Transverse colon (tissue), 4 donors: ENCODE data around the gene SMG6. TPM values are rescaled to one million over a fixed set of nuclear protein-coding genes. Genes with fewer than 3 reads are reported as not detected.
"Not testable (repeated sequence)": the region's sequence is repeated elsewhere in the genome, so short reads cannot be mapped to it uniquely, and the experiment has no call there.

Experiments used
- DNase-seq: peaks from one replicate; pipeline ENCODE4 v3.0.0-alpha.2; 2019
- H3K27ac ChIP-seq, 4 donors: fragments of 200-600 bp; sonication (generic); 2 replicates each; pipeline ENCODE4 v1.5.1; 2016 to 2018; ENCODE audit warnings: inconsistent platforms in 4 of 4
- H3K27me3 ChIP-seq: fragments of 200-600 bp; sonication (generic); 2 replicates; pipeline ENCODE4 v1.5.1; 2017; ENCODE audit warnings: inconsistent platforms
- H3K36me3 ChIP-seq, 4 donors: fragments of 200-600 bp; sonication (generic); 2 replicates each; pipeline ENCODE4 v1.5.1; 2017 to 2019; ENCODE audit warnings: inconsistent platforms in 4 of 4
- H3K4me1 ChIP-seq, 4 donors: fragments of 200-600 bp; sonication (generic); 2 replicates each; pipeline ENCODE4 v1.5.1; 2017 to 2020; ENCODE audit warnings: inconsistent platforms in 4 of 4
- H3K4me3 ChIP-seq, 4 donors: fragments of 200-600 bp; sonication (generic); 1 replicate in 1 of 4; 2 replicates in 3 of 4; pipeline versions ENCODE4 v1.5.1 to v1.6.1; 2017 to 2019; ENCODE audit warnings: inconsistent platforms in 4 of 4
- H3K9me3 ChIP-seq, 2 donors: fragments of 200-600 bp; sonication (generic); 2 replicates each; pipeline ENCODE4 v1.5.1; 2017 to 2019; ENCODE audit warnings: inconsistent platforms in 2 of 2
- EP300 ChIP-seq: sonication (generic); formaldehyde crosslinking; IDR thresholded peaks from one replicate; pipeline ENCODE4 v1.6.1; 2017; ENCODE audit warnings: antibody characterized with exemption, low read depth
- POLR2A ChIP-seq: fragments of 450-650 bp; IDR thresholded peaks from one replicate; pipeline ENCODE4 v1.6.1; 2016; ENCODE audit warnings: antibody characterized with exemption, mild to moderate bottlenecking, moderate library complexity
- POLR2AphosphoS5 ChIP-seq, 3 donors: sonication (generic); formaldehyde crosslinking; IDR thresholded peaks; one replicate each; pipeline ENCODE4 v1.6.1; 2016; ENCODE audit warnings: antibody characterized with exemption in 3 of 3
- WGBS, 2 donors: methylation state at CpG; one replicate each; pipeline ENCODE4 v1.1.5; 2018; ENCODE audit warnings: low coverage in 1 of 2; 5-methylcytosine and 5-hydroxymethylcytosine counted together
- in situ Hi-C, 4 donors: fragments of 200-750 bp; cut with MboI; loops; one replicate each; pipeline versions ENCODE4 v1.15.0 to v1.15.1; 2017; ENCODE audit warnings: low sequenced_read_pairs in 3 of 4, low pct_ligation_motif_present in 1 of 4, low pct_unique_long_range_greater_than_20kb in 1 of 4
- intact Hi-C: fragments of 100-400 bp; cut with DNase I; formaldehyde crosslinking; loops from one replicate; pipeline ENCODE4 v1.15.1; 2023; ENCODE audit warnings: low total_unique reads
- total RNA-seq, 4 donors: library from RNA; depleted of rRNA; stranded (reverse); fragments of >200 nt; gene quantifications; one replicate each; pipeline ENCODE4 v1.1.0, GENCODE V29; 2016
- TF ChIP-seq, protein P1 (sequence below), 5 experiments: fragments of 200-600 bp in 3 of 5; fragments of 450-650 bp in 2 of 5; sonication (generic) in 3 of 5; IDR thresholded peaks; 1 replicate in 2 of 5; 2 replicates in 3 of 5; pipeline ENCODE4 v1.5.1; 2016 to 2017; ENCODE audit warnings: antibody characterized with exemption in 5 of 5, inconsistent platforms in 3 of 5, mild to moderate bottlenecking in 2 of 5, moderate library complexity in 1 of 5

SMG6 gene
- total RNA-seq, 4 donors from 2014 or later: 28.6 to 112 (median 39.1) TPM

DNA sequence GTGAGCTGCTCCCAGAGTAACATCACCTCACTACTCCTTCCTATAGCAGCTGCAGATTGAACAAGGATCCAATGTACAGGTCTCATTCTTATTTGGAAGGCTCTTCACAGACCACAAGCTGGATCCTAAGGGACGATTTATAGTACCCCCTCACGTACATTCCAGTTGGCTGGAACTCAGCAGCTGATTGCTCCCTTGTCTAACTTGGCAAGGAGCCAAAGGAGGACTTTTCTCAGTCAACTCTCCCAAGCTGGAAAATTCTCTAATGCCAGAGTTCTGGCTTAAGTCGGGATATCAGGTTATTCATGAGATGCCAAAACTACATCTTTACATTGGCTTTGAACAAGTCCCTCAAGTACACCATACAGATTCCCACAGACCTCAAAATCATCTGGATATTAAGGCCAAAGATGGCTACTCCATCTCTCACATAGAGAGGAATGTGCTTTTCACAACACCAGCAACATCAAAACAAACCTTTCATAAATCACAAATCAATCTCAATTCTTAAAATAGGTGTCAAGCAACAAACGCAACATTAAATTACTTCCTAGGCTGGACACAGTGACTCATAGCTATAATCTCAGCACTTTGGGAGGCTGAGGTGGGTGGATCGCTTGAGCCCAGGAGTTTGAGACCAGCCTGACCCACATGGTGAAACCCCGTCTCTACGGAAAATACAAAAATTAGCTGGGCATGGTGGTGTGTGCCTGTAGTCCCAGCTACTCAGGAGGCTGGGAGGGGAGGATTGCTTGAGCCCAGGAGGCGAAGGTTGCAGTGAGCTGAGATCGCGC is 39.3 kb downstream of the SMG6 start:
- intact Hi-C loops (no loop called here), in situ Hi-C loops (no loop called here)
- H3K4me3 ChIP-seq: no peak overlapping the region
- WGBS, 2 donors: 44 to 76% methylated on average over 1 to 10 of the region's 10 CpGs
- no peaks in the 10 kb centered on the region for H3K9me3 ChIP-seq
- TF ChIP-seq POLR2AphosphoS5 (IDR thresholded peaks at IDR 0.05): no peak
- no peak for TF ChIP-seq POLR2A
- TF ChIP-seq EP300: no peak
- no peaks in the 10 kb centered on the region for H3K36me3 ChIP-seq
- DNase-seq: no peak
- peaks cover 4 to 37% (median 22%) of the 10 kb centered on the region in 4 donors for H3K4me1 ChIP-seq
- H3K27ac ChIP-seq: peak overlapping the region; percentile 68 to 82 (median 76)
- no peaks in the 10 kb centered on the region for H3K27me3 ChIP-seq

DNA sequence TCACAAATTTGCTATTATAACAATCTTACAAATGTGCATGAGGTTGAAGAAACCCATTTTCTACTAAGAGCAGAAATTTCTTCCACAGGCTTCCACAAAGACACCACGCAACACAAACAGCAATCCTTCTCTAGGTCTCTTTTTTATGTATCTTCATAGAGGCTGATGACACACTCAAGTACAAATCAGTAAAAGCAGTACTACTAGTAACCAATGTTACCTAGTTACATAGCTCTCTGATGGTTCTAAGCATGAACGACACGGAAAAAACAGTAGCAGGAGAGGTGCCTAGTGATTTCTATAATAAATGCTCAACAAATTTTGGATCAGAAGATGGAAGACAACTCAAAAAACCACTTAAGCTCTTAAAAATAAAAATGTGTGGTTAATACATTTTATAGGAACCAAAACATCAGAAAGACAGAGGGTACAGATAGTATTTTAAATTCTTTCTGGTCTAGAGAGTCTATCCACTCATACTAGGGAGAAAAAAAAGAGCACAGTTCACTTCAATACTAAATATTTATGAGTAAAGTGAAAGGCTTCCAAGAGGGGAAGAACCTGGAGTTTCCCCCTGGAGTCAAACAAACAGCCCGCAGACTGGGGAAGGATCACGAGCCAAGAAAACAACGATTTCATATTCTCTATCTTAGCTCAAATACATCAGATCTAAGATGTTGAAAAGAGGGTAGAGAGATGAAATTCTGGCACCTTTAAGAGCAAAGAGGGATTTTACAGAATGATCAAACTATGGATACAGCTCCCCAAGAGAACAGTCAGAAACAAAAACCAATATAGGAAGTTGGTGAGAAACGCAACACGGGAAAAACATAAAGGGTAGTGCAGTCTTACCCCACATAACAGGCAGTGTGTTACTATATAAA is 40.2 kb downstream of the SMG6 start:
- no peak overlapping the region for H3K4me3 ChIP-seq
- no peaks in the 10 kb centered on the region for H3K9me3 ChIP-seq
- H3K27ac ChIP-seq: peak overlapping the region; percentile 68 to 82 (median 76)
- H3K27me3 ChIP-seq: no peaks in the 10 kb centered on the region
- no peaks in the 10 kb centered on the region for H3K36me3 ChIP-seq
- TF ChIP-seq POLR2AphosphoS5 (IDR thresholded peaks at IDR 0.05): no peak
- TF ChIP-seq POLR2A: no peak
- TF ChIP-seq, protein P1, sequence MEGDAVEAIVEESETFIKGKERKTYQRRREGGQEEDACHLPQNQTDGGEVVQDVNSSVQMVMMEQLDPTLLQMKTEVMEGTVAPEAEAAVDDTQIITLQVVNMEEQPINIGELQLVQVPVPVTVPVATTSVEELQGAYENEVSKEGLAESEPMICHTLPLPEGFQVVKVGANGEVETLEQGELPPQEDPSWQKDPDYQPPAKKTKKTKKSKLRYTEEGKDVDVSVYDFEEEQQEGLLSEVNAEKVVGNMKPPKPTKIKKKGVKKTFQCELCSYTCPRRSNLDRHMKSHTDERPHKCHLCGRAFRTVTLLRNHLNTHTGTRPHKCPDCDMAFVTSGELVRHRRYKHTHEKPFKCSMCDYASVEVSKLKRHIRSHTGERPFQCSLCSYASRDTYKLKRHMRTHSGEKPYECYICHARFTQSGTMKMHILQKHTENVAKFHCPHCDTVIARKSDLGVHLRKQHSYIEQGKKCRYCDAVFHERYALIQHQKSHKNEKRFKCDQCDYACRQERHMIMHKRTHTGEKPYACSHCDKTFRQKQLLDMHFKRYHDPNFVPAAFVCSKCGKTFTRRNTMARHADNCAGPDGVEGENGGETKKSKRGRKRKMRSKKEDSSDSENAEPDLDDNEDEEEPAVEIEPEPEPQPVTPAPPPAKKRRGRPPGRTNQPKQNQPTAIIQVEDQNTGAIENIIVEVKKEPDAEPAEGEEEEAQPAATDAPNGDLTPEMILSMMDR (IDR thresholded peaks at IDR 0.05): no peak
- no peak for TF ChIP-seq EP300
- intact Hi-C loops: no loop called here
- peaks cover 4 to 40% (median 22%) of the 10 kb centered on the region in 4 donors for H3K4me1 ChIP-seq
- WGBS, 2 donors: 63 to 66% methylated on average over 6 to 8 of the region's 8 CpGs
- no peak for DNase-seq
- in situ Hi-C loops: no loop called here

DNA sequence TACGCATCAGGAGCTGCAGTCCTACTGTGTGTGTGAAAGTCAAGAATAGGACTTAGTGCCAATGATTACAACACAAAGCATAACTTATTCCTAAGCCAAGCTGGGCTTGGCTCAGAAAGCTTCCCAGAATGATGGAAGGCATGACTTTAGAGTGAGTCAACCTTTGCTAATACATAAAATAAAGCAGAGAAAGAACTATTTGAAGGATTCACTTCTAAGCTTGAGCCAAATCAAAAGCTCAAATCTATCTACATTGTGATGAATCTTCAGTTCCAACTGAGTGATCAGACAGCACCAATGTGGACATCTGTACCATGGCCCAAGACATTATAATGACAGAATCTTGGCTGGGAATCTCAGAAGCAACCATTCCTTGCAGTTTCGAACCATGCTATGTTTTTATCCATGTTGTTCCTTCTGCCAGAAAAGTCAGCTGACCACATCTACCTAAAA is 41.4 kb downstream of the SMG6 start:
- DNase-seq: no peak
- intact Hi-C loops: no loop called here
- Histone ChIP-seq H3K27ac (peak overlapping the region; percentile 68 to 82 (median 76)), H3K36me3 (no peaks in the 10 kb centered on the region), H3K4me3 (no peak overlapping the region), H3K27me3 (no peaks in the 10 kb centered on the region), H3K9me3 (no peaks in the 10 kb centered on the region), H3K4me1 (peaks cover 4 to 40% (median 22%) of the 10 kb centered on the region in 4 donors)
- no peak for TF ChIP-seq POLR2A
- TF ChIP-seq POLR2AphosphoS5 (IDR thresholded peaks at IDR 0.05): peak in 2 of 3 donors; percentile 30 to 71
- in situ Hi-C loops: no loop called here
- 70 to 79% methylated on average over 2 of the region's 2 CpGs for WGBS, 2 donors

DNA sequence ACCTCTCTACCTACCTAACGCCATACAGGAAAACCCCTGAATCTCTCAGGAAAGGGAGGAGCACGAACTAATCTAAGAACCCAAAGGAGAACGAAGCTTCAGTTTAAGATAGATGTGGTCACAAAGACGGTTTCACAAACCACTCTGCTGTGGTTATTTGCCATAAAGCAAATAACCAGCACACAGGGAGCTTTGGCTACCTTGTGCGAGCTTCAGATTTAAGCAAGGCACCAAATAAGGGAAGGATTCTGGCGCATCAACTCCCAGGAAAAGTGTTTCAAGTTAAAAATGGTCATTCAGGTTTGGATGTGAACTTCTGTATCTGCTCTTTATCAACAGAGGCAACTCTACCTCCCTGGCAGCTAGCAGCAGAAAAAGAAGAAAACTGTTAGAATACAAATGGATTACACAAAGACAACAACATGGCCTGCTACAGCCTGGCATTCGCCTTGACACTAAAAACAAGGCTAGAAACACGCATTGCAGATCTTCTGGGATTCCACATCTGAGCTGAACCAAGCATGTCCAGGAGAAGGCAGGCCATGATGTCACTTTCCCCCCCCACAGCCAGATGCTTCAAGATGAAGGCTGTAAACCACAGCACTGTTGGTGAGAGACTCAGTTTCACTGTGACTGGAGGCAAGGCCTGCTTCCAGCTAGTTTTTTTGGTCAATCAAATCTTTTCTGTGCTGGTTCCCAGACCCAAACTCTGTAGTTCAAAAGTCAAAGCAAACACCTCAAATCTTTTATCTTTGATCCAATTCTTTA is 43.6 kb downstream of the SMG6 start:
- in situ Hi-C loops: no loop called here
- peak; percentile 64 for DNase-seq
- no peak overlapping the region for H3K4me3 ChIP-seq
- WGBS, 2 donors: 60 to 67% methylated on average over 1 to 8 of the region's 8 CpGs
- intact Hi-C loops: no loop called here
- no peaks in the 10 kb centered on the region for H3K36me3 ChIP-seq
- no peaks in the 10 kb centered on the region for H3K9me3 ChIP-seq
- H3K4me1 ChIP-seq: peaks cover 4 to 32% (median 22%) of the 10 kb centered on the region in 4 donors
- peak overlapping the region; percentile 47 to 82 (median 72) for H3K27ac ChIP-seq
- H3K27me3 ChIP-seq: no peaks in the 10 kb centered on the region
- TF ChIP-seq POLR2A (no peak), POLR2AphosphoS5 (IDR thresholded peaks at IDR 0.05) (peak in 2 of 3 donors; percentile 5)
- TF ChIP-seq, protein P1 (IDR thresholded peaks at IDR 0.05): no peak

DNA sequence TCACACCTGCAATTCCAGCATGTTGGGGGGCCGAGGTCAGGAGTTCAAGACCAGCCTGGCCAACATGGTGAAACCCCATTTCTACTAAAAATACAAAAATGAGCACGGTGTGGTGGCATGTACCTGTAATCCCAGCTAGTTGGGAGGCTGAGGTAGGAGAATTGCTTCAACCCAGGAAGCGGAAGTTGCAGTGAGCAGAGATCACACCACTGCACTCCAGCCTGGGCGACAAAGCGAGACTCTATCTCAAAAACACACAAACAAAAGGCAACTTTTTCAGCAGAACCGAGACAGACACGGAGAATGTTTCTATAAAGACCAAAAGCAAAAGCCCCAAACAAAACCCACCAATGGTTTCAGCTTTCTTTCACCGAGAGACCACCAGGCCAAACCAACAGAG is 44.8 kb downstream of the SMG6 start:
- Histone ChIP-seq H3K27ac (peak overlapping the region; percentile 47 to 82 (median 72)), H3K4me1 (peaks cover 0 to 24% (median 15%) of the 10 kb centered on the region in 4 donors)
- H3K4me3 ChIP-seq, intact Hi-C loops, in situ Hi-C loops, H3K27me3 ChIP-seq, H3K36me3 ChIP-seq, DNase-seq, H3K9me3 ChIP-seq: not testable (repeated sequence)
- 74 to 92% methylated on average over 8 of the region's 8 CpGs for WGBS, 2 donors
